HG03378 (cell line): ENCODE measurements around the gene BMP2K.

ENCODE experiments used
- ATAC-seq: cut with Tn5 transposase; IDR thresholded peaks from one replicate; pipeline ENCODE4 v1.9.1; 2021; ENCODE audit warnings: mild to moderate bottlenecking, moderate library complexity; ENCODE audit not compliant: unreplicated experiment

The BMP2K gene

GRCh38 chr4:78923464-78924312 is 147.5 kb downstream of the BMP2K start:
- no peak for ATAC-seq

DNA sequence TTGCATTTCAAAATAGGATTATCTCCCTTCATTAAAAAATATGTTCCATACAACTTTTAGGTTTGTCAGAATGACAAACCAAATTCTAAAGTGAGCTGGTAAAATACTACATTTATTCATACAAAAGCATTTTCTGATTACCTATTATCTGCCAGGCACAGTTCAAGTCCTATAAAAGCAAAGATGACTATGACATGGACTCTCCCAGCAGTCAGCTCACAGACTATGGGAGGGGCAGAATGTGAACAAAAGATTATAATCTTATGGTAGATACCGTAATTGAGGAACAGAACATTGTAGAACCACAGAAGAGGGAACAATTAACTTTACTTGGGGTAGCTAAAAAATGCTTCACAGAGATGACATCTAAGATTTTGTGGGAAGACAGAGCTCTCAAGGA is 150.7 kb downstream of the BMP2K start:
- ATAC-seq = no peak

- ATAC-seq = no peak
Observed at GRCh38 chr4:78928835-78929234, 152.7 kb downstream of the BMP2K start.

DNA sequence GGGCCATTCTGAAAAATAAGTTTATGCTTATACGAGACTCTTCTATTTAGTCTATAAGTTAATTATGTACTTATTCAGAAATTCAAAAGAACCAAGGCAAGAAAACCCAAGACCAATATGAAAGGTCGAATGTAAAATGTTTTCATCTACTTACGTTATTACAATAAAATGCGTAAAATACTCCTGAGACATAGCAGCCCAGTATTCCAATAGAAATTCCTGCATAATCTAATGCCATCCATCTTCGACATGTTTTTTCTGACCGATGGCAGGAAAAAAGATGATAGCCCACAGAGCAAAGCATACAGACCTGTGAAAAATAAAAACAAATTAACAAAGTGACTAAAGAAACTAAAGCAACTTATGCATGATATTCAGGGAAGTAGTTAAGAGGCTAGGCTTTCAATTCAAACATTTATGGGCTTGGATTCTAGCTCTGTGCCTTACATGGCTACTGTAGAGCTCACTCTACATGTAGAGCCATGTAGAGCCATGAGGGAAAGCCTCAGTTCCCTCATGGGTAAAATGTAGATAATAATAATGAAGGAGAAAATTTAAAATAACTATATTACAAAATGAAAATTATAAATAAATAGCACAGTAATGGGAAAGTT is 154.0 kb downstream of the BMP2K start:
- ATAC-seq = no peak

GRCh38 chr4:78936989-78937388 is 160.8 kb downstream of the BMP2K start:
- ATAC-seq = no peak

GRCh38 chr4:78937837-78938236 is 161.7 kb downstream of the BMP2K start:
- no peak for ATAC-seq

- no peak for ATAC-seq
Observed at GRCh38 chr4:78938474-78938867, 162.3 kb downstream of the BMP2K start.

DNA sequence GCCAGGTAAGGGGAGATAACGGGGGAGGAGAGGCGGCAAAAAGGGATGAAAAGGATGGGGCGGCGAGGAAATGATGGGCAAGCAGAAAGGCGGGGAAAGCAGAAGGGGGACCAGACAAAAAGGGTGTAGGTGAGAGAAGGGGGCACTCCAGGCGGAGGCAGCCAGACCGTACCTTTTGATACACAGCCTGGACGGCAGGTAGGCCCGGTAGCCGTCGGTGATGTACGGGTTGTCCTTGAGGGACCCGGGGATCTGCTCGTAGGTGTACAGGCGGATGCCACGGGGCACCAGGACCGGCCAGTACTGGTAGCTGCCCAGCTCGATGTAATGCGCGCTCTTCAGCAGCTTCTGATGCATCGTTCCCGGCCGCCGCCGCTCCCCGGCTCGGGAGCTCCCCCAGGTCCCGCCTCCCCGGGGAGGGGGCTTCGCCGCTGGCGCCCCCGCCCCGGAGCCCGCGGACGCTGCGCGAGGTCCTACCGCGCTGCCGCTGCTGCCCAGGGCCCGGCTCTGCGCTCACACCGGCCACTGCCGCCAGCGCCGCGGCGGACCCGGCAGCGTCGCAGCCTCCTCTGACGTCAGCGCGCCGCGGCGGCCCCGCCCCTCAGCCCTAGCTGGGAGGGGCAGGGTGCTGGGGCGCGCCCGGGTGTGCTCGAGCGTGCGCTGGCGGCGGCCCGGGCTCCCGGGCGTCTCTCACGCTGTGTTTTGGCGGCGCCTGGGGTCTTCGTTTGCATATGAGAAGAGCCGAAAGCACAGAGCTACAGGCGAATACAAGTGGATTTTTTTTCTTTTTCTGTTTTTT is 162.9 kb downstream of the BMP2K start, which contains the start of gene PAQR3:
Gene PAQR3, minus strand, starts transcription at position 571 of the 799 bp plus-strand sequence. Its CDS starts 214 bp downstream, at position 357.
- peak; percentile 72 for ATAC-seq

- peak; percentile 33 for ATAC-seq
Observed at GRCh38 chr4:78939667-78940008, 163.5 kb downstream of the BMP2K start.

DNA sequence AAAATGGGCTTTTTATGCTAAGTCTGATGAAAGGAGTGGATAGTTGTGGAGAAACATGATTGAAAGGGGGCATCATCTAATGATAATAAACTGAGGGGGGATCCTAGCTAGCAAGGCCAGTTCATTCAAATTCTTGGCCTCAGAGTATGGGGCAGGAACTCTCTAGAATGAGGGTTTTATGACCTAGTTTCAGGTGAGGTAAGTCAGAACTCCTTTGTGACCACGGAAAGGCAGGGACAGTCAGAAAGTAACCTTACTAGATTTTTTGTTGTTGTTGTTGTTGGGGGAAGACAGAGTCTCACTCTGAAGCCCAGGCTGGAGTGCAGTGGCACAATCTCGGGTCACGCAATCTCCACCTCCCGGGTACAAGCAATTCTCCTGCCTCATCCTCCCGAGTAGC is 164.6 kb downstream of the BMP2K start:
- ATAC-seq = no peak

DNA sequence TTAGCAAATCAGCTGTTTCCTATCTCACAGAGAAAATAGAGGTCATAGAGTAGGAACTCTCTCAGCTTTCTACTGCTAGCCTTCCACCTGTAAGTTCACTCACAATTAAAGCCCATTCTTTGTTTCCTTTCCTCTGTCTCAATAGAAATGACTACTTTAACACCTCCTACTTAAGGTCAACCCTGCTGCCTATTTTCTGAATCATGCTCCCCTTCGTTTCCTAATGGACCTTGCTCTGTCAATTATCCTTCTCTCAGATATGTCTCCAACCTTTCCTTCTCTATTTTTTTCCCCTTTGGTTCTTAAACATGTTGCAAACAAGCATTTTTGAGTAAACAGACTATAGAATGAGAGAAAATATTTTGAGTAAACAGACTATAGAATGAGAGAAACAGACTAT is 168.2 kb downstream of the BMP2K start:
- ATAC-seq = no peak

DNA sequence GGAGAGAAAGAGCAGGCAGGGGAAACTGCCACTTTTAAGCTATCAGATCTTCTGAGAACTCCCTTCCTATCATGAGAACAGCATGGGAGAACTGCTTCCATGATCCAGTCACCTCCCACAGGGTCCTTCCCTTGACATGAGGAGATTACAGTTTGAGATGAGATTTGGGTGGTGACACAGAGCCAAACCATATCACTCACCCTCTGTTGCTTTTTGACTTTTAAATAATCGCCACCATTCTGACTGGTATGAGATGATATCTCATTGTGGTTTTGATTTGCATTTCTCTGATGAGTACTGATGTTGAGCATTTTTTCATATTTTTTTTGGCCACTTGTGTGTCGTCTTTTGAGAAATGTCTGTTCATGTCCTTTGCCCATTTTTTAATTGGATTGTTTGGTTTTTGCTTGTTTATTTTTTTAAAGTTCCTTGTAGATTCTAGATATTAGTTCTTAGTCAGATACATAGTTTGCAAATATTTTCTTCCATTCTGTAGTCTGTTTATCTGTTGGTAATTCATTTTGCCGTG is 169.6 kb downstream of the BMP2K start:
- no peak for ATAC-seq

GRCh38 chr4:78949735-78950134 is 173.6 kb downstream of the BMP2K start:
- ATAC-seq = no peak

GRCh38 chr4:78951862-78952472 is 175.8 kb downstream of the BMP2K start:
- ATAC-seq = peak; percentile 71

DNA sequence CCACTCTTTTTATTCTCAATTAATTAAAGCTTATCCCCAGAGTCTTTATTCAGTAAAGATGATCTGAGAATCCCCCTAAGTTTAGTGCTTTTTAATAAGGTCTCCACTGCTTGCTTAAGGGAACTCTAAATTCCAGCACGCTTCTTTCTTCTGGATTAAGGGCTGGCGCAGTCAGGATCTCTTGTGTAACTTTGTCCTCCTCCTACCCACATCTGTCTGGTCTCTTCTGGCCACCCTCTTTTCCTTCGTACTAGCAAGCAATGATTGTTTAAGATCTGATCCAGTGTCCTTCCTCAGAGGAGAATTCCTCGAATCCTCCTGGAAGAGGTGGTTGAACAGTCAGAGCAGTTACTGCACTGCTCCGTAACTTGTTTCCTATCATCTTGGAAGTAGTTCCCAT is 177.1 kb downstream of the BMP2K start:
- ATAC-seq = no peak

GRCh38 chr4:78953769-78954666 is 177.9 kb downstream of the BMP2K start:
- no peak for ATAC-seq

DNA sequence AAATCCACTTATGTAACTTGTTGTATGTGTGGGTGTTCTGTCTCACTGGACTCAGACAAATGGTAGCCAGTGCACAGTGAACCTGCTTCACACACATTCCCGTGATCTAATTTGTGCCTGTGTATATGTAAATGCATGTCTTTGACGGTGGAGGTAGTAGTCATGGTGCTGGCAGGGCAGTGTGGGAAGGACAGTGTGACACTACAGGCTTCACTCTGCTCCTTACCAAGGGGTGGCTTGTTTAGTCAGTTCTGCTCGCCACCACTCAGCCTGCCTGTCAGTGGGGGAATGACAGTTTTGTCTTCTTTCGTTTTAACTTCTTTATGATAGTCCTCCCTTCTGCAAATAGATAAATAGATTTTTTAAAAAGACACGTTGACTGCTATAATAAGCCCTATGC is 180.8 kb downstream of the BMP2K start:
- ATAC-seq = no peak

GRCh38 chr4:78960926-78961325 is 184.8 kb downstream of the BMP2K start:
- ATAC-seq = no peak
